Ishikawa (cell line): ENCODE data around the gene FAM171A1.

Experiments
- CEBPB ChIP-seq: IDR thresholded peaks from 2 replicates; pipeline ENCODE4 v1.6.1; 2012
- CREB1 ChIP-seq: IDR thresholded peaks from 2 replicates; pipeline ENCODE4 v1.6.1; 2012; ENCODE audit warnings: low read depth
- EGR1 ChIP-seq: IDR thresholded peaks from 2 replicates; pipeline ENCODE4 v1.6.1; 2012
- EP300 ChIP-seq: IDR thresholded peaks from 2 replicates; pipeline ENCODE4 v1.6.1; 2012; ENCODE audit warnings: borderline replicate concordance
- FOXM1 ChIP-seq: IDR thresholded peaks from 2 replicates; pipeline ENCODE4 v1.6.1; 2012; ENCODE audit warnings: low read depth, borderline replicate concordance
- MAX ChIP-seq: IDR thresholded peaks from 2 replicates; pipeline ENCODE4 v1.6.1; 2012
- NFIC ChIP-seq: IDR thresholded peaks from 2 replicates; pipeline ENCODE4 v1.6.1; 2012
- RAD21 ChIP-seq: IDR thresholded peaks from 2 replicates; pipeline ENCODE4 v1.6.1; 2012; ENCODE audit warnings: low read depth
- REST ChIP-seq: IDR thresholded peaks from 2 replicates; pipeline ENCODE4 v1.6.1; 2012; ENCODE audit warnings: low read depth, mild to moderate bottlenecking
- TAF1 ChIP-seq: IDR thresholded peaks from 2 replicates; pipeline ENCODE4 v1.6.1; 2012; ENCODE audit warnings: low read depth, mild to moderate bottlenecking
- TCF12 ChIP-seq: IDR thresholded peaks from 2 replicates; pipeline ENCODE4 v1.6.1; 2012; ENCODE audit warnings: low read depth
- TEAD4 ChIP-seq: IDR thresholded peaks from 2 replicates; pipeline ENCODE4 v1.6.1; 2012
- YY1 ChIP-seq: IDR thresholded peaks from 2 replicates; pipeline ENCODE4 v1.6.1; 2012; ENCODE audit warnings: low read depth
- ZBTB7A ChIP-seq: IDR thresholded peaks from 2 replicates; pipeline ENCODE4 v1.6.1; 2012; ENCODE audit warnings: low read depth

The FAM171A1 gene

DNA sequence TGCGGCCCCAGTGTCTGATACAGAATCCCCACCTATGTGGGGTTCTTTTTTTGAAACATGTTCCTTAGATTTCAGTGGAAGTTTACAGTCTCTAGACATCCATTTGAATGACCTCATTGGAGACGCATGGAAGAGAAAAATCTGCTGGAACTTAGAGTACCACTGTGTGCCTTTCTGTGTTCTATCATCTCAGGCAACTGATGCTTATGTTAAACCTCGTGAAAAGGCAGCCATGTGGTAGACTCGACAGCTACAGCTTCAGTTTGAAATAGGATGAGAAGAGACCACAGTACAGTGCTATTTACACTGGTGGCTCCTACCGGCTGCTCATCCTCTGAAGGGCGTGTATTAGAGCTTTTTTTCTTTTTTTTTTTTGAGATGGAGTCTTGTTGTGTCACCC is 74.4 kb downstream of the FAM171A1 start:
- TF ChIP-seq CREB1: no peak
- TF ChIP-seq TAF1: no peak
- no peak for TF ChIP-seq RAD21
- TF ChIP-seq YY1: no peak
- TF ChIP-seq REST: no peak
- no peak for TF ChIP-seq TEAD4
- no peak for TF ChIP-seq ZBTB7A
- TF ChIP-seq CEBPB: no peak
- TF ChIP-seq MAX: no peak
- TF ChIP-seq NFIC: no peak

DNA sequence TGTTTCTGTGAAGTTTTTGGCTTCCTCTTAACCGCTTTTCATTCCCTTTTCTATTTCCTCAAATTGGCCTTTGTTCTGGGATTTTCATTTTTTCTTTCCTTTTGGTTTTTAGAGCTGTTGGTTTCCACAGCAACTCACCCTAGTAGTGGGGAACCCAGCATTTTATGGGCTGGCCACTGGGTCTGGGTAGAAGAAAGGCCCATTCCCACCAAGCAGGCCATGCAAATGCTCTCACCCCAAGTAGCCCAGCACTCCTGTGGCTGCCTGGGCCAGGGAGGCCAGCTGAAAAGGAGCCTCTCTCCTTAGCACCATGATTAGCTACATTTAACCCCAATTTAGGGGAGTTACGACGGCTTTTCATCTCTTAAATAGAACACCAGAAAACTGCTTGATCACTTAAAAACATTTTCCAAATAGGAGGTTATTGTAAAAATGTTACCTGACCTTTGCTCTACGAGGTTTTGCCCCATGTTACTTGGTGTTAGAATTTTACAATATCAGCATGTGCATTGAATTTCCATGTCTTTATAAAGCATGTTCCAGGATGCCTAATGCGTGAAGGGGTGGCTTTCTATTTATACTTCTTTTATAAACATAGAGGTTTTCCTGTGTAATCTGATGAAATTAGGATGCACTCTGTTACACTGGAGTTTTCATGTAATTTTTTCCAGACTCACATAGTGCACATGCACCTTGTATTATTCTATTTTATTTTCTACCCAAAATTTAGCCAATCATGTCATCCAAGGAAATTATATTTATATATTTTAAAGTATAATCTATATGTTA is 75.4 kb downstream of the FAM171A1 start:
- TF ChIP-seq CREB1 (no peak), MAX (no peak), EGR1 (no peak)

- no peak for TF ChIP-seq TAF1
- no peak for TF ChIP-seq MAX
- TF ChIP-seq ZBTB7A: no peak
- TF ChIP-seq YY1: no peak
- TF ChIP-seq EP300: no peak
Observed at GRCh38 chr10:15293862-15294842, 76.9 kb downstream of the FAM171A1 start.

GRCh38 chr10:15290671-15291070 is 80.4 kb downstream of the FAM171A1 start:
- TF ChIP-seq ZBTB7A: no peak
- no peak for TF ChIP-seq EP300
- no peak for TF ChIP-seq EGR1
- no peak for TF ChIP-seq REST
- no peak for TF ChIP-seq TEAD4
- TF ChIP-seq RAD21: no peak

DNA sequence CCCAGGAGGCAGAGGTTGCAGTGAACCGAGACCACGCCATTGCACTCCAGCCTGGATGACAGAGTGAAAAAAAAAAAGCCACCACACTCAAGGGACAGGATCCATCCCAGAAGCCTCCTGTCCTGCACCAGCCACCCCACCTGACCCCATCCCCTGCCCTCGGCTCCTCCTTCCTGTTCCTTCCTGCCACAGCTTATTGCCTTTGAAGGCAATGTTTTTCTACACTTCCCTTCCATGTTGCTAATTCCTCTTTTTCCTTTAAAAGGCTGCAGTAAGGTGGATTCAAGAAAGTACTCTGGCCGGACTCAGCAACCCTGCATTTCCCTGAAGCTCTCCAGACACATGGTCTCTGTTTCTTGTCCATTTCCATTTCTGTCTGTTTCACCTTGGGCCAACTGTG is 80.9 kb downstream of the FAM171A1 start:
- TF ChIP-seq EP300 (no peak), REST (no peak), TCF12 (no peak), YY1 (no peak), FOXM1 (no peak), TEAD4 (no peak), CEBPB (no peak), TAF1 (no peak)
